ENCODE data around the gene TMX3. TPM values are rescaled to one million over a fixed set of nuclear protein-coding genes. Genes with fewer than 3 reads are reported as not detected.

The TMX3 gene
- total RNA-seq, 1 donor from 2014 or later = 35.8 TPM

GRCh38 chr18:68705119-68705518 lies 9.8 kb downstream of the TMX3 start:
- H3K36me3 ChIP-seq (ENCODE audit: control insufficient read depth, insufficient read depth, low read length) = no peaks in the 10 kb centered on the region
- no peak for TF ChIP-seq CTCF (IDR thresholded peaks at IDR 0.05; ENCODE audit: insufficient read depth, low read length, severe bottlenecking)
- DNase-seq (ENCODE audit: low read depth) (no peak), FAIRE-seq (no peak)
- H3K4me3 ChIP-seq (ENCODE audit: low read depth, low read length) = no peak overlapping the region
- H3K27me3 ChIP-seq (ENCODE audit: control insufficient read depth, insufficient read depth, low read length) = no peaks in the 10 kb centered on the region

- Histone ChIP-seq H3K4me3 (ENCODE audit: low read depth, low read length) (no peak overlapping the region), H3K27me3 (ENCODE audit: control insufficient read depth, insufficient read depth, low read length) (no peaks in the 10 kb centered on the region), H3K36me3 (ENCODE audit: control insufficient read depth, insufficient read depth, low read length) (no peaks in the 10 kb centered on the region)
- FAIRE-seq (no peak), DNase-seq (ENCODE audit: low read depth) (no peak)
- no peak for TF ChIP-seq CTCF (IDR thresholded peaks at IDR 0.05; ENCODE audit: insufficient read depth, low read length, severe bottlenecking)
Observed at GRCh38 chr18:68703326-68703725, 11.6 kb downstream of the TMX3 start.

GRCh38 chr18:68701353-68701752 lies 13.6 kb downstream of the TMX3 start:
- FAIRE-seq (no peak), DNase-seq (ENCODE audit: low read depth) (no peak)
- TF ChIP-seq CTCF (IDR thresholded peaks at IDR 0.05; ENCODE audit: insufficient read depth, low read length, severe bottlenecking) = no peak
- H3K27me3 ChIP-seq (ENCODE audit: control insufficient read depth, insufficient read depth, low read length) = no peaks in the 10 kb centered on the region
- H3K4me3 ChIP-seq (ENCODE audit: low read depth, low read length) = no peak overlapping the region
- H3K36me3 ChIP-seq (ENCODE audit: control insufficient read depth, insufficient read depth, low read length) = no peaks in the 10 kb centered on the region

- Histone ChIP-seq H3K4me3 (ENCODE audit: low read depth, low read length) (no peak overlapping the region), H3K36me3 (ENCODE audit: control insufficient read depth, insufficient read depth, low read length) (peaks cover 1% of the 10 kb centered on the region), H3K27me3 (ENCODE audit: control insufficient read depth, insufficient read depth, low read length) (no peaks in the 10 kb centered on the region)
- DNase-seq (ENCODE audit: low read depth) = no peak
- FAIRE-seq = no peak
- no peak for TF ChIP-seq CTCF (IDR thresholded peaks at IDR 0.05; ENCODE audit: insufficient read depth, low read length, severe bottlenecking)
Observed at GRCh38 chr18:68699043-68699442, 15.9 kb downstream of the TMX3 start.

GRCh38 chr18:68696937-68697336 lies 18.0 kb downstream of the TMX3 start:
- H3K27me3 ChIP-seq (ENCODE audit: control insufficient read depth, insufficient read depth, low read length) = no peaks in the 10 kb centered on the region
- TF ChIP-seq CTCF (IDR thresholded peaks at IDR 0.05; ENCODE audit: insufficient read depth, low read length, severe bottlenecking) = no peak
- H3K36me3 ChIP-seq (ENCODE audit: control insufficient read depth, insufficient read depth, low read length) = peaks cover 2% of the 10 kb centered on the region
- DNase-seq (ENCODE audit: low read depth) = no peak
- H3K4me3 ChIP-seq (ENCODE audit: low read depth, low read length) = no peak overlapping the region
- no peak for FAIRE-seq

GRCh38 chr18:68694316-68694715 lies 20.6 kb downstream of the TMX3 start:
- H3K36me3 ChIP-seq (ENCODE audit: control insufficient read depth, insufficient read depth, low read length) = peaks cover 2% of the 10 kb centered on the region
- peak; percentile 36 for FAIRE-seq
- no peak for DNase-seq (ENCODE audit: low read depth)
- H3K4me3 ChIP-seq (ENCODE audit: low read depth, low read length) = no peak overlapping the region
- no peak for TF ChIP-seq CTCF (IDR thresholded peaks at IDR 0.05; ENCODE audit: insufficient read depth, low read length, severe bottlenecking)
- no peaks in the 10 kb centered on the region for H3K27me3 ChIP-seq (ENCODE audit: control insufficient read depth, insufficient read depth, low read length)
